CD4-positive, alpha-beta T cell treated with Interferon alpha-2 for 1 hour (primary cell): ENCODE results near the gene PSMB5.
A peak's percentile ranks its signal among the peaks of the same experiment; 100 is the strongest.
"Not testable (repeated sequence)": the region's sequence is repeated elsewhere in the genome, so short reads cannot be mapped to it uniquely, and the experiment has no call there.

Source experiments
- DNase-seq, 2 donors: peaks; one replicate each; pipeline ENCODE4 v3.0.0-alpha.2; 2020 to 2022

Gene PSMB5

DNA sequence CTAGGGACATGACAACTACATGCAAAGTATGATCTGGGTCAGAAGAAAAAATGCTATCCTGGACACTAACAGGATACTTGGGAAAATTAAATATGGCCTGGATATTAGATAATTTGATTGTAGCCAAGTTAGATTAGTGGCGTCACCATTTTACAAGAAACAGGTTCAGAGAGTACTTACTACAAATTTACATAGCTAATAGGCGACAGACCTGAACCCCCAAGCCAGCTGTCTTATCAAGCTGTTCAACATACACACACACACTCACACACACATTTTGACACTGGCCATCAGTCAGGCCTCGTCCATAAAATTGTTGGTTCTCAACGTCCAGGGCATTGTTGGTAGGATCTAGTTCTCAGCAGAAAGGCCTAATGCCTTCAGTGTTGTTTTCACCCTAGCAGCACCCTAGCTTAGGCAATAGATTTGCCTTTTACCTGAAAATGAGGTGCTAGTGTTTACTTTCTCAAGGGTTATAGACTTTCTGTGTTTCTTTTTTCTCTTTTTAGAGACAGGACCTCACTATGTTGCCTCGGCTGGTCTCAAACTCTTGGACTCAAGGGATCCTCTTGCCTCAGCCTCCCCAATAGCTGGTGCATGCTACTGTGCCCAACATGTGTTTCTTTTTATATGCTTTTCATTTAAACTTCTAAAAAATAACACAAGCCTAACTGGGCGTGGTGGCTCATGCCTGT lies 21.5 kb downstream of the PSMB5 start:
- no peak for DNase-seq

DNA sequence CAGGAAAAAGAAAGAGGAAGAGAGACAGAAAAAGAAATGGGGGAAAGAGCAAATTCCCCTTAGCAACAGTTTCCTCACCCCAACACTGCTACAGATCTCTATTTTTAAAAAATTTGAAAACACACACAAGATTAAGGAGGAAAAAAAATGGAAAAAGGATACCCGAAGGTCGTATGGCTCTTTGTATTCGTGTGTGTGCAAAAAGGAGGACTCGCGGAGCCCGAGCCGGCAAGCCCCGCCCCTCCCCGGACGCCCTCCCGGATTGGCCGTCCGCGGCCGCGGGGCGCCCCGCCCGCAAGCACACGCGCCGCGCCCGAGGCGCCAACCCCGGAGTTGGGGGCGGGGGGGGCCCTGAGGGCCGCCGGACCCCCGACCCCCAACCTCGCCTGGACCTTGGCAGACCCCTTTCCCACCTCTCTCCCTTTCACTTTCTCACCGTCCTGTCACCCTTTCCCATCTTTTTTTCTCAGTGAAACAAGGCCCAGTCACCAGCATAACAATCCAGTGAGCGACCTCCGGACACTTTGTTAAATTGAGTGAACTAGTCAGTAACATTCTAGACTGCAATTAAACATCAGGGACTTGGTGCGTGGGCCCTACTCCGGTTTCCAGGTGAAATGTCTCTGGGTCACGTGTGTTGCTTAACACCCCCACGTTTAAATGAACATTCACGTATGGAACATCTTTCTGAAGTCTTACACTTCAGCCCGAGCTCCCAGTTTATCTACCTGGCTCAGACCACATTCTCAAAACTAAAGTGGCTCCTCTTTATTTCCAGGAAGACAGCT lies 24.6 kb downstream of the PSMB5 start, which contains the start of gene C14orf93:
C14orf93 (minus strand) TSS at position 205 of the 788 bp plus-strand sequence. CDS start 11,120 bp downstream, outside the sequence.
- peak; percentile 74 to 82 for DNase-seq

DNA sequence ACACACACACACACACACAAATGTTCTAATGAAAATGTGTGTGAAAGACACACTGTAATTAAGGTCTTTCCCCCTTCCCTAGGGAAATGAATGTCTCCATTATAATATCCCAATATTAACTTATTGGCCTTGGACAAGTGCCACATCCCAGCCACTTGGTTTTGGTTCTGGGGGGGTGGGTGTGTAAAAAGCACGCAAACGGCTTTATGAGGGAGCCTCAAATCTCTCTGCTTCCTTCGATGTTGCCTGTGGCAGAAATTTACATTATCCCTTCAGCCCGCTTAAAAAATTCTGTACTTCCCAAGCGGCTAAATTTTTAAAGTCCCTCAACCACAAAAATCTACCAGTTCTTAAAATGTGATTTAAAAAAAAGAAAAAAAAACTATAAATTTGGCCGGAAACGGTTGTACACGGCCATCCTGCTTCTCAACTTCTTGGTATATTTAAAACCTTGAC lies 25.2 kb downstream of the PSMB5 start:
- DNase-seq: no peak

DNA sequence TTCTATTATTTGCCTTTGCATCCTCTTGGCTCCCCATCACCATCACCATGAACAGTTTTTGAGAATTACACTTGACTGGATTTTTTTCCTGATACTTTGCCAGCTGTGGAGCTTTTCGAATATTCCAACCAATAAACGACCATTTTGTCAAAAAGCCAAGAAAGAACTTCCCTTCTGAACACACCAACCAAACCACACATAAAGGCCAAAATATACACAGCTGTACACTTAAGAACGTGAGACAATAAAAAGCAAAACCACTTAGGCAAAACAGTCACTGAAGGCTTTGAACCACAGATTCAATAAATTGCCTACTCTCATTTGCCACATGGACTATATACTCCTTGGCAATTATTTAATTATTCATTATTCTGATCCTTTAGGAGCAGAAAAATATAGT lies 25.9 kb downstream of the PSMB5 start:
- no peak for DNase-seq

DNA sequence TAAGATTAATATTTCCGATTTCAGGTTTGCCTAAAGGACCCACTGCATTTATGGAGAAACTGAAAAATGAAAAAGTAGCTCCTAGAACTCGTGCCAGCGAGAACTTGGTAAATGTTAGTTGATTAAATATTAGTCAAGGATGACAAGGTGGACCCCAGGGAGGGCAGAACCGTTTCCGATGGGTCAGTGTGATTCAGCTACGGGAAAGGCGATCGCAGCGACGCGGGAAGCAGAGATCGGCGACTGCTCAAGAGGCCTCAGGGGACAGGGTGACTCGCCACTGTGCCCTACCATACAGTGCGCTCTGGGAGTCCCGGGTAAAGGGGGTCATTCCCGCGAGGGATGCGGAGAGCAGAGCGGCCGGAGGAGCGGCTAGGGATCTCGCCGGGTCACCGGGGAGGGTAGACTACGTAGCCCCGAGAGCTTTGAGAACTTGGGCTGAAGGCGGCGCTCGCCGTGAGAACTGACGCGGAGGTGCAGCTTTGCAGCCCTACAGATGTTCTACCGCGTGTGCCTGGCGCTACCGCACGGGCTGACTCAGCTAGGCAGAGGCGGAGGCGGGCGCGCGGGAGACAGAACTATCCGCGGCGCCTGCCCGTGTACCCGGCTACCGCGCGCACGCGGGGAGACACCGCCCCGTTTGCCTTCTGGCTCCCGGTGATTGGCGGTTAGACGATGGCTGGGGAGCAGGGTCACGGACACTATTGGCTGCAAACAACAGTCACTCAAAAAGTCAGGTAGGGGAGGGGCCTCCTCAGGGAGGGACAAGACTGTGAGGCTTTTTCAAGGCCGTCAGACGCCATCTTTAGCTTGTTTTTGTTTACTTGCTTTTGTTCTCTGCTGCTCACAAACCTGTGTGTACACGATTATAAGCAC lies 27.9 kb downstream of the PSMB5 start:
- peak; percentile 98 to 99 for DNase-seq

DNA sequence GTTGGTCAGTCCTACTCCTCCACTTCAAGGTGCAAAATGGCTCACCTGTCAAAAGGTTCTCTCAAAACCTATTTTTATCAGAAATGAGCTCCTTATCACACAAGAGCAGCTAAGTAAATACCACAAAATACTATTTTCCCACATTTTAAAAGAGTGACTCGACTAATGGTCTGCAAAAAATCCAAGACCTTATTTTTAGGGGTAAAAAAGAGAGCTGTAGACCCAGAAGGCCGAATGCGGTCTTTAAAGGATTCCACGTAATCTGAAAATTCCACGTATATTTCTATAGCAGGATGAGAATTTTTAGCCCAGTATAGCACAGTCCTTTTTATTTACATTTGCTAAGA lies 28.5 kb downstream of the PSMB5 start:
- DNase-seq: no peak

DNA sequence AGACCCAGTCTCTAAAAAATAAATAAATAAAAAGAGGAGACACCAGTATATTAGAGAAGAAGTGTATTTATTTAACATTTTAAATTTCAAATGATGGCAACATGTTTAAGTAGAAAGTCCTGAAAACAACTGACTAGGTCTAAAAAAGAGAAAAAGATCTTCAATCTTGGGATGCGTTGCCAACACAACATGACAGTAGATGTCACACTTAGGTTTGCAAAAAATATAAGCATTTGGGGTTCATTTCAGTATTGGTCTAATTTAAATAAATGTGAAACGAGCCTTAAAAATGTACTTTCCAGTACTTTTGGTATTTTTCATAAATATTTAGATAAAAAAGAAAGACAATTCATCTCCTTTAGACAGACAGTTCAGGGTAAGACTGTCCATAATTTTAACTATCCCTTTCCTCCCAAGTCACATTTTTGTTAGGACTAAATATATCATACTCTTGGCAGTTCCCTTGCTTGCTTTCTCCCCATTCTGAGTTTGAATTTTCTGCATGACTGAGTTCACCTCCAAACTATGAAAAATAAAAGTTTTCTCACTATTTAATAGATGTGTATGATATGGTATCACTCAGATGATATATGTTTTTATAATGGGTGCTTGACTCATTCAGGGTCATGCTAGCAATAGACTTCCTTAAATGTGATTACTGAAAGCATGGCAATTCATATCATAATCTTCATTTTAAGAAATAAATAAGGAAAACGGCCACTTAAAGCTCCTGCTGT lies 29.1 kb downstream of the PSMB5 start:
- no peak for DNase-seq

DNA sequence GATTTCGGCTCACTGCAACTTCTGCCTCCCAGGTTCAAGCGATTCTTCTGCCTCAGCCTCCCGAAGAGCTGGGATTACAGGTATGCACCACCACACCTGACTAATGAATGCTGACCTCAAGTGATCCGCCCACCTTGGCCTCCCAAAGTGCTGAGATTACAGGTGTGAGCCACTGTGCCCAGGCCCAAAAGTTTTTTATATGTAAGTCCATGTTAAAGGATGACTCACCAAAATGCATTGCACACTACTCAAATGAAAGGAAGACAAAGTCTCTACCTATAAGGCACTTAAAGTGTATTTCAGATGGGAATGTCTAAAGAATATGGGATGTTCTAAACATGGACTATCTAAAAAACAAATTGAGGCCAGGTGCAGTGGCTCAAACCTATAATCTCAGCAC lies 30.4 kb downstream of the PSMB5 start:
- not testable (repeated sequence) for DNase-seq

DNA sequence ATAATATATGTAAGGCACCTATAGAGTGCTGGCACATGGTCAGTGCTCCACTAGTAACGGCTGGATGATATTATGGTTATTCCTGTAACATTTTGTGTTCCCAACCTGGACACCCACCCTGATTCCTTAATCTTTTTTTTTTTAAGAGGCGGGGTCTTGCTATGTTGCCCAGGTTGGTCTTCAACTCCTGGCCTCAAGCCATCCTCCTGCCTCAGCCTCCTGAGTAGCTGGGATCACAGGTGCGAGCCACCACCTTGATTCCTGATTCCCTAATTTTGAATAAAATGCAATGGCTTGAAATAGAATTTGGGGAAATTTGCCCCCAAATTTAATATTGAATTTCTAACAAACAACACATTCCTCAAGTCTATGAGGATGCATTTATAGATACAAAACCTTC lies 32.1 kb downstream of the PSMB5 start:
- no peak for DNase-seq

DNA sequence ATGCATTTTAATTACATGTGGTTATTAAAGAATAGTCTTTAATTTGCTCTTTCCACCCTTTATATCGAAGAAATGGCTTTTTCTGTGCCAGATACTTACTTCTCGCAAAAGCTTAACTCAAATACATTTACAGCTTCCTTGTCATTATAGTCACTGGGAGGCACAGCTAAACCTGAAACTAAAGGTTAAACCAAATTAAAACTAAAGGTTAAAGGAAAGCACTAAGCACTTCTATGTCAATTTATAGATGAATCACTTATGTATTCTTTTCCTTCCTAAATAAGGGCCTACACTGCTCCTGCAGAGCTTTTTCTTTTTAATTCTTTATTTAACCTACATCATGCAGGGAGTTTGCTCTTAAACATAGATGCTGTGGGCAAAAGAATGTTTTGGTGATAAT lies 33.8 kb downstream of the PSMB5 start:
- DNase-seq: no peak

DNA sequence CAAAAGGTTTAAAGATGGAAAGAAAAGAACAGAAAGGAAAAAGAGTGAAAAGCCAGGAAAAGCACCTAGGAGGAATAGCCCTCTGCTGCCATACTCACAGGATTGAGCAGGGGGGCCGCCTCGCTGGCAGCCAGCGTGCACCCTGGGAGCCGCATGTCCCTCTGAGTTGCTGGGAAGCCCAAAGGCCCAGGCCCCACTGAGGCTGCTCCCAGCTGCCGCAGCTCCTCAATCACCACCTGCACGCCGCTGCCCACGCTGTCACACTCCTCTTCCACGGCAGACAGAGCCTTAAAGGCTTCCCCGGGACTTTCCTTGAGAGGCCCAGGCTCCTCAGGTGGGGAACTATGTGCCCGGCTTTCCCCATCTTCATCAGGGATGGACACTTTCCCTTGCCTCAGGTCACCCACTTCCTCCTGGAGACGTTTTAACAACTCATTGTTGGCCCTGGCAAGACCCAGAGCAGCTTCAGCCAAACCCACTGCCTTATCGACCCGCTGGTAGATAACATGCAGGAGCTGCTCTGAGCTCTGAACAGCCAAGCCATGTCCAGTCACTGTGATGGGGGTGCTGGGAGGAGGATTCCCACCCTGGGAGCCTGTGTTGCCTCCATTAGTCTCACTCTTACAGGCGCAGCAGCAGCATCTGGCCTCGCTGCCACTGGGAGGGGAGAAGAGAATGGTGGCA lies 36.2 kb downstream of the PSMB5 start:
- no peak for DNase-seq

DNA sequence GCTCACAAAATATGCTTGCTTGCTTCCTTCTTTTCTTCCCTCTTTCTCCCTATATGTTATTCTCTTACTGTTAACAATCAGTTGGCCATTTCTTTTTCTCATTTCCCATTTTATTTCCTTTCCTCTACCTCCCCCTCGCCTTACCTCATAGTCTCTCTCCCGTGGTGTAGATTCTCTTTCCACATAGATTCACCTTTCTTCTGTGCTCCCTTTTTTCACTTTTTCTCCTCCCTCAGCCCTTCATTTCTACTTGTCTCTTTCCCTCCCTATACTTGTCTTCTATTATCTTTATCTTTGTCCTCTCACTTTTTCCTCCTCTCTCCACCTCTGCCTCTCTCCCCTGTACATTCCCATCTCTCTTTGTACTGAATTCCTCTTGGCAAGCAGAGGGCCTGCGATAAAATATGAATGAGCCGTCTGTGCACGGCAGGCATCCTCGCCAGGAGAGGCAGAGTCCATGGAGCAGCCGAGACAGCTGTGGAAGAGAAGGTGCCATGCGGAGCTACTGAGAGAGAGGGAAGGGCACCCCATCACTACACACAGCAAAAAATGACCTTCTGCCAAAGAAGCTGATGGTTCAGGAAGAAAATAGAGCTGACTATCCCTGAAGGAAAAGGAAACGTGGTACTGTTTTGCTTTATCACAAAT lies 36.9 kb downstream of the PSMB5 start:
- DNase-seq: no peak

DNA sequence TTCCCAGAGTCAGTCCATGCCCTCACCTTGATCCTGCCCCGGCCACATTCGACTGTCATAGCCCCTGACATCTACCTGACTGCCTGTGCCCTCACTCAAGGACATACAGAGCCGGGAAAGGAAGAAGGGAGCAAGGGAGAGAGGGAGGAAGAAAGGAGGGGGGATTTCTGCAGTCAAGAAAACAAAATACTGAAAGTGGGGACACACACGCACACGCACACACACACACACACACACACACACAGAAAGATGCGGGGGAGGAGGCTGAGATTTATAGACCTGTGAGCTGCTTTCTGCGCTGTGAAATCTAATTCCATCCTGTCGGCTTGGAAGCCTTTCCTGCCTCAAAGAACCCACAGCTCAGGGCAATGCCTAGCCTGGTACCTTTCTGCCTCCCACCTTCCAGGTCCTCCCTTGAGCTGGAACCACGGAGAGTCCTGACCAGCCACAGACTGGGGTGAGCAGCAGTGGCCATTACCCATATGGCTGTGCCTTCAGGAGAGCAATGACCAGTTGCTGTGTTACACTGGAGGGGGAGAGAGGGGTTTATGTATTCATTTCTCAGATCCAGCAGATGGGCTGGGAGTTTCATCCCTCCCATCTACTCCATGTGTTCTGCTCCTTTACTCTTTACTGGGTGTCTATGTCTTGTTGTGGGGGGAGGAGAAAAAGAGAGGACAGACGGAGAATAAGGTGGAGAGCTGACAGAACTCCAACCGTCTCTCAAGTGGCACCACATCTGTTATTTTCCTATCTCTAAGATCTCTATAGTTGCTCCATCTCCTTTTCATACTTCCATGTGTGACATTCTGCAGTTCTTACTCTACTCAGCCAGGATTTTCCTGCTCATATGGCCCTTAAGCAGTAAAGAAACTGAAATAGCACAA lies 37.7 kb downstream of the PSMB5 start:
- DNase-seq: no peak

DNA sequence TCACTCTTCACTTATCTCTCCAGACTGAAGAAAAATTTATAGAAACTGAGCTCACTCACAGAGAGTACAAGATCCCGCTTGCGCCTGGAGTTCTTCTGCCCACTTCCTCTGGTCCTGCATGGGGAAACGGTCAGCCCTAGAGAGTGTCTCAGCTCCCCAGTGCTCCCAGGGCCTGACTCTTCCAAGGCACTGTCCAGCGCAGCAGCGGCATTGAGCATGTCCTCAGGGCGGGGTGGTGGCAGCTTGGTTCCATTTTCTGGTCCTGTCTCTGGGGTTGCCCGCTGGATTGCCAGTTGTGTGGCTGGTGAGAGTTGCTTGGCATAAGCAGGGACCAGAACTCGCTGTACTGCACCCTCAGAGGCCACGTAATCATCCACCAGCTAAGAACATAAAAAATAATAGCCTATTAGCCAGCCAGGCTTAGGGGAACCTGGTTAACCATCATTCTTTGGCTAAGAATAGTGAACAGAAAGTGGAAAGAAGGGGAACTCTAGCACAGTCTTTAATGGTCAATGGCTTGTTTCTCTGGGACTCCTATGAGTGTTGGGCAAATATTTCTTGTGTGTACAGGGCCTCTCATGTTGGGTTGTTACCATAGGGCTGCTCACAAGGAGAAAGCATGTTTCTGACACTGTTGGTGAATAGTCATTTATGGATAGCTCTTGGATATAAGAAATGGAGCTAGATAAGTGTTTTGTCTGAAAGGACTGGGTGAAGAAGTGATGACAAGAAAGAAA lies 38.6 kb downstream of the PSMB5 start:
- no peak for DNase-seq

DNA sequence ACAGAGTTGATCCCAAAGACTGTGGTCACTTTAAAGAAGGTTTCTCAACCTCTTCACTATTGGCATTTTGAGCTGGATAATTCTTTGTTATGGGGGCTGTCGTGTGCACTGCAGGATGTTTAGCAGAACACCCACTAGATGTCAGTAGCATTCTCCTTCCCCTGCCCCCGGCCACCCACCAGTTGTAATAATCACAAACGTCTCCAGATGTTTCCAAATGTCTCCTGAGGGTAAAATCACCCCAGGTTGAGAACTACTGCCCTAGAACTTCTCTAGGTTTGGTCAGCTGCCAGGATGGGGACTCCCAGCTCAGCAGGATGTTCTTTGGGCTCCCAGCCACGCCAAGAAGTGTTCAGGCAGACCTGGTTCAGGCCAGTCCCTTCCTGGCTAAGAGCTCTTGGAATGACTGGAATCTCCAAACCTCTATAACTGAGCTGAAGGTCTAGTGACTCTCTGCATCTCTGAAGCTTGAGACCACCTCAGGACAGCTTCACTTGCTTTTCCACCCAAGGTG lies 39.9 kb downstream of the PSMB5 start:
- DNase-seq: peak in 1 of 2 donors; percentile 47

DNA sequence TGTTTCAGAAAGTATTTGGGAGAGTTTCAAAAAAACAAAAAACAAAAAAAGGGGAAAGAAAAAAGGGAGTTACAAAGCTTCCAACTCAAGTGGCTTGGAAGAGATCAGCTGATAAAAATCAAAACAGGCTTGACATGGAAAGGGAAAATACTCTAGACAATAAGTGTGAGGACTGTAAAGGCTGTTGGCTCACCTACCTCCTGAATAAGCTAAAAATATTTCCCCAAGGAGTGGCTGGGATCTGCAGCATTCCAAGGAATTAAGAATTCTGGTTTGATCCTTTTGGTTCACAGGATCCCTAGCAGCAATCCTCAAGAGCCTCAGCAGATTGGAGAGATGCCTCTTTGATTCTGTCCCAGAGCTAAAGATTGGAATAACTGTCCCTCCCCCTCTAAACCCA lies 41.2 kb downstream of the PSMB5 start:
- DNase-seq: no peak

DNA sequence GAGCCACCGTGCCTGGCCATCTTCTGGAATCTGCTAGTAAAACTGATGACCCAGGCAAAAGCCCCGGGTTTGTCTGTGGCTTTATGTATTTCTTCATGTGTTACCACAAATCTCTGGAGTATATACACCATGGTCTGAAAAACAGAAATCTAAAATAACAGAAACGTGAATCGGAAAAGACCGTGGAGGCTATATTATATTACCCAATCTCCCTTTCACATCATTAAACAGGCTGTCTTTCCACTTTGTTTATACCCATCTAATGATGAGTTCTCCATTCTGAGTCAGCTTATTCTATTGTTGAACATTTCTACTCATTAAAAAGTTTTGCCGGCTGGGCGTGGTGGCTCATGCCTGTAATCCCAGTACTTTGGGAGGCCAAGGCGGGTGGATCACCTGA lies 42.8 kb downstream of the PSMB5 start:
- DNase-seq: no peak

DNA sequence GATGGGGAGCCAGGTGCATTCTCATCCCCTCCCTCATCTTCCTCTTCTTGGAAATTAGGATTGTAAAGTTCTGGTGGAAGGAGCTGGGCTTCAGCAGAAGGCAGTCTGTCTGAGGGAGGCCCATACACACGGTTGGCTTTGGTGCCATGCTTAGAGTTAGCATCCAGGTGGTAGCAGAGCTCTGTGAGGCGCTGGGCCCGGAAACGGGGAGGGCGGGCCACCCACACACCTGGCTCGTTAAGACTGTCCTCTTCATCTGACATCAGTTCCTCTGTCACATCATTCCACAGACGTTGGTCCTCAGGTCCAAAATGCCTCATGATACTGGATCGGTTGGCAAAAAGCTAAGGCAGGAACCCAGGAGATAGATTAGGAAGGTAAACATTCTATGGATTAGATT lies 47.4 kb downstream of the PSMB5 start:
- no peak for DNase-seq

DNA sequence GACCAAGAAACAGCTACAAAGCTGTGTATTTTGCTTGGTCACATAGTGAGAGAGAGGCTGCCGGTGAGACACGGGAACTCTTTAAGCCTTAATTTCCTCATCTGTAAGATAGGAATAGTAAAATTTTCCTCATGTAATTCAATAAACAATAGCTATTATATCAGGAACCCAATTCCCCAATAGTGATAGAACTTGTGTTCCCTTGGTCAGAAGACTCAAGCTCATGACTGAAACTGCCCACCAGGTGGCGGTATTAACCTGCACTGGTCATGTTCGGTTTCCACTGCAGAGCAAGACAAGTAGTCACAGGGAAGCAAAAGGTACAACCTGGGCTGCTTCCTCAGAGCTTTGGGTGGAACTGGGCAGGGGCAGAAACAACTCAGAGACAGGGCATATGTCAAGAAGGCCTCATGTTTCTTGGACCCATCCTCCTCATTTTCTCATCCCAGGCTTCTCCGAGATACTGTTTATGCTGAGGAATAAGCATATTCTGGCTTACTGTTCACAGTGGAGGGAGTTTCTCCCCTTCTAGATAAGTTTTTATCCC lies 48.1 kb downstream of the PSMB5 start:
- peak; percentile 86 to 89 for DNase-seq
